IMR-90 (cell line): ENCODE data around the gene LRRFIP1. TPM values are rescaled to one million over a fixed set of nuclear protein-coding genes. Genes with fewer than 3 reads are reported as not detected.

Source experiments
- ATAC-seq: fragments of 200-7000 bp; cut with Tn5 transposase; 2 replicates; pipeline ENCODE4 v1.9.1; 2020; ENCODE audit warnings: low read depth, mild to moderate bottlenecking, moderate library complexity
- BruUV-seq: library from RNA; stranded (reverse); fragments of 400-500 nt; replicated peaks from 2 replicates; lab custom pipeline; 2021; lab: Mats Ljungman, UMichigan
- CTCF ChIA-PET: fragments of 300-600 bp; formaldehyde crosslinking; extraction: SDS; loops from one replicate; lab custom pipeline; 2021; ENCODE audit warnings: antibody characterized with exemption; lab: Yijun Ruan, JAX
- POLR2A ChIA-PET: fragments of 300-600 bp; sonication (Branson Sonifier 250); formaldehyde crosslinking; loops from one replicate; lab custom pipeline; 2022; ENCODE audit warnings: antibody characterized with exemption; ENCODE audit not compliant: unreplicated experiment; lab: Charles Lee
- DNase-seq: peaks from one replicate; pipeline ENCODE4 v3.0.0; 2013
- H2AFZ ChIP-seq: replicated peaks from 2 replicates; pipeline ENCODE3; 2013; ENCODE audit warnings: low read length, mild to moderate bottlenecking; ENCODE audit not compliant: poor library complexity
- H2AK5ac ChIP-seq: 2 replicates; pipeline ENCODE4 v1.6.1; 2013; ENCODE audit warnings: low read depth, low read length, inconsistent platforms
- H2AK9ac ChIP-seq: replicated peaks from 2 replicates; pipeline ENCODE3; 2013; ENCODE audit warnings: mild to moderate bottlenecking, low read depth, low read length, moderate library complexity; ENCODE audit not compliant: poor library complexity
- H2BK120ac ChIP-seq: 2 replicates; pipeline ENCODE4 v1.6.1; 2013; ENCODE audit warnings: low read depth, low read length, inconsistent platforms
- H2BK15ac ChIP-seq: 3 replicates; pipeline ENCODE4 v1.6.1; 2013; ENCODE audit warnings: low read depth, low read length, inconsistent platforms
- H2BK20ac ChIP-seq: 2 replicates; pipeline ENCODE4 v1.6.1; 2013; ENCODE audit warnings: low read depth, mild to moderate bottlenecking, inconsistent platforms, low read length, moderate library complexity
- H2BK5ac ChIP-seq: 2 replicates; pipeline ENCODE4 v1.6.1; 2013; ENCODE audit warnings: mild to moderate bottlenecking, low read depth, low read length, inconsistent platforms; ENCODE audit not compliant: poor library complexity, severe bottlenecking
- H3K14ac ChIP-seq: replicated peaks from 2 replicates; pipeline ENCODE4 v1.6.1; 2013; ENCODE audit warnings: low read depth, low read length, inconsistent platforms
- H3K18ac ChIP-seq: 2 replicates; pipeline ENCODE4 v1.6.1; 2013; ENCODE audit warnings: low read depth, low read length, control low read depth
- H3K23ac ChIP-seq: 2 replicates; pipeline ENCODE4 v1.6.1; 2013; ENCODE audit warnings: low read depth, low read length, inconsistent platforms
- H3K27ac ChIP-seq: 2 replicates; pipeline ENCODE4 v1.5.1; 2013; ENCODE audit warnings: mild to moderate bottlenecking, control low read depth, low read length; ENCODE audit not compliant: insufficient read depth
- H3K27me3 ChIP-seq: 2 replicates; pipeline ENCODE4 v1.6.1; 2013; ENCODE audit warnings: low read length; ENCODE audit not compliant: control insufficient read depth, insufficient read depth
- H3K36me3 ChIP-seq: 2 replicates; pipeline ENCODE4 v1.6.1; 2013; ENCODE audit warnings: low read length, mixed read lengths; ENCODE audit not compliant: control insufficient read depth, insufficient read depth
- H3K4ac ChIP-seq: 2 replicates; pipeline ENCODE4 v1.6.1; 2013; ENCODE audit warnings: low read depth, low read length, inconsistent platforms
- H3K4me1 ChIP-seq: 2 replicates; pipeline ENCODE4 v1.6.1; 2013; ENCODE audit warnings: low read length, mixed read lengths; ENCODE audit not compliant: control insufficient read depth, insufficient read depth
- H3K4me2 ChIP-seq: 2 replicates; pipeline ENCODE4 v1.6.1; 2013; ENCODE audit warnings: low read depth, mild to moderate bottlenecking, control low read depth, low read length, moderate library complexity
- H3K4me3 ChIP-seq: 2 replicates; pipeline ENCODE4 v1.5.1; 2013; ENCODE audit warnings: low read depth, mild to moderate bottlenecking, control low read depth, low read length, moderate library complexity; ENCODE audit not compliant: insufficient read depth
- H3K56ac ChIP-seq: 2 replicates; pipeline ENCODE4 v1.6.1; 2013; ENCODE audit warnings: low read length, inconsistent platforms; ENCODE audit not compliant: insufficient read depth; ENCODE audit errors: extremely low read depth
- H3K79me1 ChIP-seq, 2 experiments: 2 replicates each; pipeline ENCODE4 v1.6.1; 2013; ENCODE audit warnings: low read length in 2 of 2, inconsistent platforms in 1 of 2, low read depth in 1 of 2
- H3K9ac ChIP-seq: 2 replicates; pipeline ENCODE4 v1.6.1; 2013; ENCODE audit warnings: low read depth, low read length, control low read depth
- H3K9me1 ChIP-seq: 2 replicates; pipeline ENCODE4 v1.6.1; 2013; ENCODE audit warnings: low read length, inconsistent platforms; ENCODE audit not compliant: insufficient read depth
- H3K9me3 ChIP-seq: 2 replicates; pipeline ENCODE4 v1.6.1; 2013; ENCODE audit warnings: low read length; ENCODE audit not compliant: control insufficient read depth, insufficient read depth
- H4K20me1 ChIP-seq: 2 replicates; pipeline ENCODE4 v1.6.1; 2013; ENCODE audit warnings: low read length, inconsistent platforms; ENCODE audit not compliant: insufficient read depth
- H4K5ac ChIP-seq: 2 replicates; pipeline ENCODE4 v1.6.1; 2013; ENCODE audit warnings: mild to moderate bottlenecking, low read depth, low read length, control low read depth
- H4K8ac ChIP-seq, 2 experiments: 2 replicates each; pipeline ENCODE4 v1.6.1; 2013; ENCODE audit warnings: low read depth in 2 of 2, low read length in 2 of 2, control low read depth in 1 of 2, inconsistent platforms in 1 of 2
- H4K91ac ChIP-seq: 2 replicates; pipeline ENCODE4 v1.6.1; 2013; ENCODE audit warnings: low read depth, low read length, inconsistent platforms; ENCODE audit not compliant: insufficient read depth
- BHLHE40 ChIP-seq: fragments of 150-350 bp; IDR thresholded peaks from 2 replicates; pipeline ENCODE4 v1.6.1; 2016; ENCODE audit warnings: mild to moderate bottlenecking, low read depth, low read length
- CEBPB ChIP-seq: IDR thresholded peaks from 2 replicates; pipeline ENCODE4 v1.6.1; 2012; ENCODE audit warnings: low read depth, low read length, improper control_type of control experiment
- CHD1 ChIP-seq: IDR thresholded peaks from 2 replicates; pipeline ENCODE4 v1.6.1; 2012; ENCODE audit warnings: low read depth, low read length, improper control_type of control experiment
- ELK1 ChIP-seq: fragments of 150-350 bp; IDR thresholded peaks from 2 replicates; pipeline ENCODE4 v1.6.1; 2016; ENCODE audit warnings: low read depth, mild to moderate bottlenecking, low read length, moderate library complexity, borderline replicate concordance
- FOS ChIP-seq: fragments of 150-350 bp; IDR thresholded peaks from 2 replicates; pipeline ENCODE4 v1.6.1; 2016; ENCODE audit warnings: low read depth, low read length
- MAFK ChIP-seq: IDR thresholded peaks from 2 replicates; pipeline ENCODE4 v1.6.1; 2012; ENCODE audit warnings: low read depth, low read length, improper control_type of control experiment
- MAZ ChIP-seq: IDR thresholded peaks from 2 replicates; pipeline ENCODE4 v1.6.1; 2012; ENCODE audit warnings: low read depth, mild to moderate bottlenecking, low read length, improper control_type of control experiment, moderate library complexity, borderline replicate concordance
- MXI1 ChIP-seq: IDR thresholded peaks from 2 replicates; pipeline ENCODE4 v1.6.1; 2012; ENCODE audit warnings: low read depth, mild to moderate bottlenecking, low read length, moderate library complexity, borderline replicate concordance
- NFE2L2 ChIP-seq: fragments of 150-350 bp; IDR thresholded peaks from 2 replicates; pipeline ENCODE4 v1.6.1; 2016; ENCODE audit warnings: low read depth, mild to moderate bottlenecking, low read length
- POLR2A ChIP-seq: IDR thresholded peaks from 2 replicates; pipeline ENCODE4 v1.6.1; 2012; ENCODE audit warnings: mild to moderate bottlenecking, low read depth, low read length
- RAD21 ChIP-seq: IDR thresholded peaks from 2 replicates; pipeline ENCODE4 v1.6.1; 2012; ENCODE audit warnings: low read length, improper control_type of control experiment
- RCOR1 ChIP-seq: IDR thresholded peaks from 2 replicates; pipeline ENCODE4 v1.6.1; 2012; ENCODE audit warnings: mild to moderate bottlenecking, low read length, improper control_type of control experiment; ENCODE audit not compliant: insufficient replicate concordance
- RFX5 ChIP-seq: IDR thresholded peaks from 2 replicates; pipeline ENCODE4 v1.8.0; 2012; ENCODE audit warnings: low read depth, mild to moderate bottlenecking, low read length, moderate library complexity
- SMC3 ChIP-seq: fragments of 150-350 bp; IDR thresholded peaks from 2 replicates; pipeline ENCODE4 v1.6.1; 2016; ENCODE audit warnings: low read depth, mild to moderate bottlenecking, antibody characterized with exemption, low read length, moderate library complexity
- WGBS, 2 experiments: methylation state at CpG; one replicate each; pipeline versions ENCODE4 v1.1.5 to v1.1.7; 2013; ENCODE audit warnings: missing lambda C conversion rate in 2 of 2; ENCODE audit not compliant: insufficient read length in 1 of 2; ENCODE audit errors: extremely low coverage in 2 of 2; 5-methylcytosine and 5-hydroxymethylcytosine counted together
- dilution Hi-C: fragments of 300-500 bp; cut with HindIII; formaldehyde crosslinking; loops from one replicate; pipeline ENCODE4 v1.14.3; 2018; ENCODE audit warnings: low sequenced_read_pairs; ENCODE audit not compliant: unreplicated experiment
- in situ Hi-C: fragments of 300-500 bp; cut with MboI; formaldehyde crosslinking; loops from 3 replicates; pipeline ENCODE4 v1.14.3; 2019; ENCODE audit warnings: low sequenced_read_pairs, inconsistent platforms, mixed read lengths
- intact Hi-C: fragments of 100-400 bp; cut with micrococcal nuclease; formaldehyde crosslinking; loops from 2 replicates; pipeline ENCODE4 v1.10.0; 2022
- polyA plus RNA-seq, 3 experiments: library from polyadenylated mRNA; depleted of rRNA; stranded (reverse); fragments of >200 nt; gene quantifications; 2 replicates each; pipeline ENCODE4 v1.2.3, GENCODE V29; 2012; ENCODE audit warnings: low replicate concordance in 1 of 3
- total RNA-seq: library from RNA; depleted of rRNA; stranded (reverse); fragments of >200 nt; gene quantifications from 2 replicates; pipeline ENCODE4 v1.2.3, GENCODE V29; 2012
- TF ChIP-seq, protein P1 (sequence below): fragments of 150-350 bp; IDR thresholded peaks from 2 replicates; pipeline ENCODE4 v1.6.1; 2017; ENCODE audit warnings: mild to moderate bottlenecking, antibody characterized with exemption, low read length, low read depth
- TF ChIP-seq, protein P2 (sequence below): conservative IDR thresholded peaks from 2 replicates; pipeline ENCODE4 v1.5.1; 2012; ENCODE audit warnings: mild to moderate bottlenecking, low read depth, low read length, improper control_type of control experiment

LRRFIP1 gene
- total and polyA plus RNA-seq, 2 of the 4 experiments (the other 2 are of a cell fraction) = 52.2 to 54.4 TPM

DNA sequence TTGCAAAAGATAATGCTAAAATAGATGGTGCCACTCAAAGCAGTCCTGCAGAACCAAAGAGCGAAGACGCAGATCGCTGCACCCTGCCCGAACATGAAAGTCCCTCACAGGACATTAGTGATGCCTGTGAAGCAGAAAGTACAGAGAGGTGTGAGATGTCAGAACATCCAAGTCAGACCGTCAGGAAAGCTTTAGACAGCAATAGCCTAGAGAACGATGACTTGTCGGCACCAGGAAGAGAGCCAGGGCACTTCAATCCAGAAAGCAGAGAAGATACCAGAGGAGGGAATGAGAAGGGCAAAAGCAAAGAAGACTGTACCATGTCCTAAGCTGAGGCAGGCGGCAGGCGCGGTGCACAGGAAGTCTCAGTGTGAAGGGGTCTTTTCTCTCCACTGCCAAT lies 136.4 kb downstream of the LRRFIP1 start:
- Histone ChIP-seq H2BK5ac (peak overlapping the region; percentile 30), H3K4me1 (peaks cover 33% of the 10 kb centered on the region), H3K56ac (no peak overlapping the region), H2BK120ac (peak overlapping the region; percentile 48; the same call in 1 of the 2 replicates), H3K27me3 (no peaks in the 10 kb centered on the region), H2BK15ac (0 out of 3 replicates have a peak overlapping the region, but pooled peaks have one; percentile 41), H2AK9ac (no peak overlapping the region), H4K91ac (no peak overlapping the region), H3K23ac (0 out of 2 replicates have a peak overlapping the region, but pooled peaks have one; percentile 42), H2AFZ (no peak overlapping the region), H4K8ac (peak overlapping the region in 1 of 2 experiments; percentile 29; a peak in 1 of 4 replicates), H3K9me1 (peaks cover 20% of the 10 kb centered on the region), H3K36me3 (peaks cover 25% of the 10 kb centered on the region), H2AK5ac (peak overlapping the region; percentile 48; the same call in 1 of the 2 replicates), H3K4ac (peak overlapping the region; percentile 19), H3K79me1 (peaks cover 31 to 61% of the 10 kb centered on the region in 2 experiments), H3K4me2 (no peak overlapping the region), H4K5ac (no peak overlapping the region), H3K9ac (no peak overlapping the region), H2BK20ac (no peak overlapping the region), H3K4me3 (no peak overlapping the region), H4K20me1 (peaks cover 9% of the 10 kb centered on the region), H3K27ac (no peak overlapping the region), H3K9me3 (no peaks in the 10 kb centered on the region), H3K18ac (no peak overlapping the region), H3K14ac (no peak overlapping the region; the same call in 1 of the 2 replicates)
- POLR2A ChIA-PET = no interaction called here
- in situ Hi-C loops (no loop called here), intact Hi-C loops (no loop called here), dilution Hi-C loops (no loop called here)
- TSS peak; percentile 69 for BruUV-seq
- WGBS, 2 experiments = 100% methylated on average over 5 of the region's 10 CpGs; no CpG with 5 or more reads in 1 of the 2 experiments
- no peak for ATAC-seq
- CTCF ChIA-PET = interaction anchor here (0.6 kb wide), 1 partner anchor 98 kb away, joined by 3 read pairs; no protein-coding TSS in a partner anchor
- TF ChIP-seq SMC3 (no peak), MAZ (no peak), CEBPB (no peak), MXI1 (no peak), RAD21 (no peak), ELK1 (no peak), NFE2L2 (no peak), BHLHE40 (no peak), RCOR1 (no peak), MAFK (no peak), POLR2A (no peak), FOS (no peak), CHD1 (no peak), RFX5 (no peak)
- TF ChIP-seq, protein P1, sequence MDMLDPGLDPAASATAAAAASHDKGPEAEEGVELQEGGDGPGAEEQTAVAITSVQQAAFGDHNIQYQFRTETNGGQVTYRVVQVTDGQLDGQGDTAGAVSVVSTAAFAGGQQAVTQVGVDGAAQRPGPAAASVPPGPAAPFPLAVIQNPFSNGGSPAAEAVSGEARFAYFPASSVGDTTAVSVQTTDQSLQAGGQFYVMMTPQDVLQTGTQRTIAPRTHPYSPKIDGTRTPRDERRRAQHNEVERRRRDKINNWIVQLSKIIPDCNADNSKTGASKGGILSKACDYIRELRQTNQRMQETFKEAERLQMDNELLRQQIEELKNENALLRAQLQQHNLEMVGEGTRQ = no peak
- TF ChIP-seq, protein P2, sequence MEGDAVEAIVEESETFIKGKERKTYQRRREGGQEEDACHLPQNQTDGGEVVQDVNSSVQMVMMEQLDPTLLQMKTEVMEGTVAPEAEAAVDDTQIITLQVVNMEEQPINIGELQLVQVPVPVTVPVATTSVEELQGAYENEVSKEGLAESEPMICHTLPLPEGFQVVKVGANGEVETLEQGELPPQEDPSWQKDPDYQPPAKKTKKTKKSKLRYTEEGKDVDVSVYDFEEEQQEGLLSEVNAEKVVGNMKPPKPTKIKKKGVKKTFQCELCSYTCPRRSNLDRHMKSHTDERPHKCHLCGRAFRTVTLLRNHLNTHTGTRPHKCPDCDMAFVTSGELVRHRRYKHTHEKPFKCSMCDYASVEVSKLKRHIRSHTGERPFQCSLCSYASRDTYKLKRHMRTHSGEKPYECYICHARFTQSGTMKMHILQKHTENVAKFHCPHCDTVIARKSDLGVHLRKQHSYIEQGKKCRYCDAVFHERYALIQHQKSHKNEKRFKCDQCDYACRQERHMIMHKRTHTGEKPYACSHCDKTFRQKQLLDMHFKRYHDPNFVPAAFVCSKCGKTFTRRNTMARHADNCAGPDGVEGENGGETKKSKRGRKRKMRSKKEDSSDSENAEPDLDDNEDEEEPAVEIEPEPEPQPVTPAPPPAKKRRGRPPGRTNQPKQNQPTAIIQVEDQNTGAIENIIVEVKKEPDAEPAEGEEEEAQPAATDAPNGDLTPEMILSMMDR = no peak
- DNase-seq = no peak
